Neural progenitor cell (in vitro differentiated cells): ENCODE data around the gene ZFAND3. TPM values are rescaled to one million over a fixed set of nuclear protein-coding genes. Genes with fewer than 3 reads are reported as not detected.
A peak's percentile ranks its signal among the peaks of the same experiment; 100 is the strongest.

Experiments
- DNase-seq: peaks from one replicate; pipeline ENCODE4 v3.0.0-alpha.2; 2016; ENCODE audit warnings: low spot score
- H2AFZ ChIP-seq: fragments of 200-600 bp; sonication (generic); replicated peaks from 2 replicates; pipeline ENCODE4 v1.6.1; 2016; ENCODE audit warnings: antibody characterized with exemption
- H3F3A ChIP-seq: fragments of 200-600 bp; sonication (generic); 2 replicates; pipeline ENCODE4 v1.6.1; 2016; ENCODE audit warnings: antibody characterized with exemption, low read depth
- H3K27ac ChIP-seq: fragments of 200-600 bp; sonication (generic); 2 replicates; pipeline ENCODE4 v1.5.1; 2016; ENCODE audit warnings: mild to moderate bottlenecking
- H3K27me3 ChIP-seq: fragments of 200-600 bp; sonication (generic); 2 replicates; pipeline ENCODE4 v1.6.1; 2016; ENCODE audit warnings: mild to moderate bottlenecking, moderate library complexity
- H3K36me3 ChIP-seq: fragments of 200-600 bp; sonication (generic); 2 replicates; pipeline ENCODE4 v1.5.1; 2016
- H3K4me1 ChIP-seq: fragments of 200-600 bp; sonication (generic); 2 replicates; pipeline ENCODE4 v1.6.1; 2016; ENCODE audit warnings: mixed run types
- H3K4me2 ChIP-seq: fragments of 200-600 bp; sonication (generic); 2 replicates; pipeline ENCODE4 v1.6.1; 2016
- H3K4me3 ChIP-seq: fragments of 200-600 bp; sonication (generic); 2 replicates; pipeline ENCODE4 v1.5.1; 2016
- H3K79me2 ChIP-seq: fragments of 200-600 bp; sonication (generic); 2 replicates; pipeline ENCODE4 v1.6.1; 2016; ENCODE audit warnings: low read depth
- H3K9ac ChIP-seq: fragments of 200-600 bp; sonication (generic); 2 replicates; pipeline ENCODE4 v1.6.1; 2016
- H3K9me3 ChIP-seq: fragments of 200-600 bp; sonication (generic); 2 replicates; pipeline ENCODE4 v1.5.1; 2016; ENCODE audit warnings: low read depth
- H4K20me1 ChIP-seq: fragments of 200-600 bp; sonication (generic); 2 replicates; pipeline ENCODE4 v1.6.1; 2016; ENCODE audit warnings: low read depth
- H3K27ac Mint-ChIP-seq: 3 replicates; pipeline ENCODE4 v1.8.0; 2021; ENCODE audit warnings: mixed read lengths
- H3K27me3 Mint-ChIP-seq: 2 replicates; pipeline ENCODE4 v1.8.0; 2022; ENCODE audit warnings: low read depth, mild to moderate bottlenecking, inconsistent platforms, moderate library complexity, mixed read lengths; ENCODE audit not compliant: insufficient read depth
- H3K36me3 Mint-ChIP-seq: 3 replicates; pipeline ENCODE4 v1.8.0; 2021; ENCODE audit warnings: mixed read lengths
- H3K4me1 Mint-ChIP-seq: 3 replicates; pipeline ENCODE4 v1.8.0; 2021; ENCODE audit warnings: mixed read lengths
- H3K4me3 Mint-ChIP-seq: 3 replicates; pipeline ENCODE4 v1.8.0; 2021; ENCODE audit warnings: mild to moderate bottlenecking, moderate library complexity, mixed read lengths
- H3K9me3 Mint-ChIP-seq: 3 replicates; pipeline ENCODE4 v1.8.0; 2020; ENCODE audit warnings: mixed read lengths
- CTCF ChIP-seq: fragments of 200-600 bp; sonication (generic); IDR thresholded peaks from 2 replicates; pipeline ENCODE4 v1.5.1; 2017; ENCODE audit warnings: antibody characterized with exemption, mild to moderate bottlenecking
- EZH2 ChIP-seq: fragments of 200-600 bp; sonication (generic); IDR thresholded peaks from 2 replicates; pipeline ENCODE4 v1.6.1; 2017; ENCODE audit warnings: antibody characterized with exemption, mild to moderate bottlenecking, moderate library complexity
- EZH2phosphoT487 ChIP-seq: fragments of 200-600 bp; sonication (generic); IDR thresholded peaks from 2 replicates; pipeline ENCODE4 v1.6.1; 2017; ENCODE audit warnings: antibody characterized with exemption
- total RNA-seq: library from RNA; depleted of rRNA; stranded (reverse); fragments of >200 nt; gene quantifications from 2 replicates; pipeline ENCODE4 v1.2.3, GENCODE V29; 2015; ENCODE audit warnings: low replicate concordance

Gene ZFAND3
- total RNA-seq, 1 donor from 2014 or later = 24.3 TPM

DNA sequence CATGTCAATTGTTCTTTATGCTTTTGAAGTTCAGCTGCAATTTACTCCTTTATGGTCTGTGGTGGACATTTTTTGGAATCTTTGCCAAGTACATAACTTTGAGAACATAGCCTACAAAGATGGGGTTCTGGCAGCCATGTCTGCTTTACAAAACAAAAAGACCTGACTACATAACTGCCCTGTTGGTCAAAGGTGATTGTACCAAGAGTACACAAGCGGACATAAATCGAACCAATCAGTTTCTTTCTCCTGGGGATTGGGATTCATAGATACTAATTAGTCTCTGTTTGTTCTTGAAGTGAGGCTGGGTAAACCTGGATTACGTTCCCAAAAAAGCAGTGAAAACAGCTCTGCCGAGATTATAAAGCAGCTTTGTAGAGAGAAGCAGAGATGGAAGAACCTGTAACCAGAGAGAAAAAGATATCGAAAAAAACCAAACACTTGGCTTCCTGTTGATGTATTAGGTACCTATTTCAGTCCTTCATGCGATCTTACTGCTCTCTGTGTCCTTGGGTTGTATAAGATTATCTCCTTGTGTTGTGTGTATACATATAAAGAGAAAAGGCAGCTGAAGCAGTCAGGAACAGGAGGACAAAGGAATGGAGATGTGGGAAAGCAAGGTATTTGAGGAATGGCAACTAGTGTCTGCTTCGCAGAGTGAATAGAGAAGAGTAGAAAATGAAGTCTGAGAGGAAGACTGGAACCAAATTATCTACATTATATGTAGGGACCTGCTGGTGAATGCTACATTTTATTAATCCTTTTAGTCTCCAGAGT is 2.7 kb upstream of the ZFAND3 start:
- no peak overlapping the region for H3K4me2 ChIP-seq

DNA sequence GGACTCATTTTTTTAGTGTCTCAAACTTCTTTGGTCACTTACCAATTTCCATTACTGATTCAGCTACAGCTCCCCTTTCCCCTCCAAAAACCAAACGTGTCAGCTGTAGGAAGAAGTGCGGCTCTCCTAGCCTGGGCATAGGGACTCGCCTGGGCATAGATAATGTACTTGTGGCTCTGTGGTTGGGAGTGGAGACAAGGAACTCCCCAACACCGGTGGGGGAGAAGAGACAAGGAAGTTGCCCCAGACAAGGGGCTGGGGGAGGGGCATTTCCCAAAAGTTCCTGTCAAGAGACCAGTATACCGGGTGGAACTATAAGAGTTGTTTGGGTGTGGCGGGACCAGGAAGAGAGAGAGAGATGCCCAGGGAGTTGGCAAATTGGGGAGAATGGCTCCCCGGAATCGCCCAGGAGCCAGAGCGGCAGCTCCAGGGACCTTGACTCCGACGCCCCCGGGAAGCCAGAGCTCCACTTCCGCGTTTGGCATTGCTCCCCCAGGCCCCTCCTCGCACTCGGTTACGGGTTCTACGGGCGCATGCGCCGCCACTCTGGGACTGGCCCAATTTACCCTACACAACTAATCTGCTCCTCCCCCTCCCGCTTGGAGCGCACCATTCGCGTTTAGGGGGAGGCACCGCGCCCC is 871 bp upstream of the ZFAND3 start:
- H3K36me3 ChIP-seq = no peaks in the 10 kb centered on the region
- H3K4me1 ChIP-seq = peaks cover 34% of the 10 kb centered on the region
- H3K79me2 ChIP-seq = peaks cover 37% of the 10 kb centered on the region
- Mint-ChIP-seq H3K4me3 (peak overlapping the region; percentile 97), H3K9me3 (no peaks in the 10 kb centered on the region), H3K4me1 (peaks cover 40% of the 10 kb centered on the region), H3K27ac (peak overlapping the region; percentile 99), H3K36me3 (no peaks in the 10 kb centered on the region), H3K27me3 (peaks cover 5% of the 10 kb centered on the region)
- H3K9ac ChIP-seq = peak overlapping the region; percentile 79
- peaks cover 34% of the 10 kb centered on the region for H4K20me1 ChIP-seq
- TF ChIP-seq EZH2phosphoT487 (no peak), CTCF (no peak), EZH2 (no peak)
- peak; percentile 97 for DNase-seq
- peak overlapping the region; percentile 84 for H3K4me2 ChIP-seq
- peak overlapping the region; percentile 77 for H3K4me3 ChIP-seq
- peak overlapping the region; percentile 92 for H2AFZ ChIP-seq
- peak overlapping the region; percentile 98 for H3K27ac ChIP-seq
- peaks cover 14% of the 10 kb centered on the region for H3F3A ChIP-seq
- H3K27me3 ChIP-seq = no peaks in the 10 kb centered on the region
- no peaks in the 10 kb centered on the region for H3K9me3 ChIP-seq

More for the DNA sequence above, 2.7 kb upstream of the ZFAND3 start:
- no peak for TF ChIP-seq EZH2phosphoT487
- TF ChIP-seq EZH2 = no peak
- TF ChIP-seq CTCF = no peak
- H3K27ac Mint-ChIP-seq = no peak overlapping the region
- Histone ChIP-seq H3K79me2 (peaks cover 19% of the 10 kb centered on the region), H3F3A (peaks cover 3% of the 10 kb centered on the region), H3K36me3 (no peaks in the 10 kb centered on the region), H3K4me1 (peaks cover 20% of the 10 kb centered on the region), H3K9ac (no peak overlapping the region), H4K20me1 (peaks cover 17% of the 10 kb centered on the region), H2AFZ (no peak overlapping the region), H3K9me3 (no peaks in the 10 kb centered on the region), H3K27ac (no peak overlapping the region), H3K27me3 (no peaks in the 10 kb centered on the region), H3K4me3 (no peak overlapping the region)
- peaks cover 5% of the 10 kb centered on the region for H3K27me3 Mint-ChIP-seq
- peaks cover 1% of the 10 kb centered on the region for H3K36me3 Mint-ChIP-seq
- H3K9me3 Mint-ChIP-seq = peaks cover 5% of the 10 kb centered on the region
- H3K4me1 Mint-ChIP-seq = peaks cover 27% of the 10 kb centered on the region
- peak overlapping the region; percentile 14 for H3K4me3 Mint-ChIP-seq
- no peak for DNase-seq

DNA sequence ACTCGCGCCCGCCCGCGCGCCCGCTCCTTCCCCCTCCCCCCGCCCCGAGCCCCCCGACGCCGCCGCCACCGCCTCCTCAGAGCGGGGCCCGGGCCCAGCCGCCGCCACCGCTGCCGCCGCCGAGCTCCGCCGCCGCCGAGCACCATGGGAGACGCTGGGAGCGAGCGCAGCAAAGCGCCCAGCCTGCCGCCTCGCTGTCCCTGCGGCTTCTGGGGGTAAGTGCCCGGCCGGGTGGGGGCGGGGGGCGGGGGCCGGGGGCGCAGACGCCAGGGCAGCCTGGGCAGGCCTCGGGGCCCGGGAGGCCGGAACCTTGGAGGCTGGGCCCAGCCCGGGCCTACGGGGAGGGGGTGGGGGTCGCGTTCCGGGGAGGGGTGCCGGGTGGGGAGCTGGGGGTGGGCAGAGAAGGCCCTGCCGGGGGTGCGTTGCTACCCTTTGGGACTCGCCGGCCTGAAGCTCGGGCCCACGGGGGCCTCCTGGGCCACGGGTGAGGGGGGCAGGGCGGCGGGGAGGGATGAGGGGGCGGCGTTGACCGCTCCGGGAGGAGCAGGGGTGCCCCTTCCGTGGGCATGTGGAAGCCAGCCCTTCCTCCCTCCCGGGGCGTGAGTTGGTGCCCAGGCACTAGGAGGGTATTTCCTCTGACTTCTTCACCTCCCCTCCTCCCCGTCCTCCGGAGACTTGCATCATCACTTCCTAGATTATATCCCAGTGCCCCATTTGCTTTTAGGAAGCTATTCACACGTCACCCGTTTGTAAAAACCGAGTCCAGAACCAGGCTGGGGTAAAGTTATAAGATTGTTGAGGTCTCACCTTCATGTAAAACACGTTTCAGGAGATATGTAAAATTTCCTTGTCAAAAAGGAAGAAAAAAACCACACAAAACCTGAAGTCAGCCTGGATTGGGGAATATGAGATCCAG is 533 bp downstream of the ZFAND3 start:
- H3K4me1 Mint-ChIP-seq = peaks cover 46% of the 10 kb centered on the region
- TF ChIP-seq EZH2phosphoT487 = no peak
- TF ChIP-seq CTCF = no peak
- no peak for TF ChIP-seq EZH2
- peak overlapping the region; percentile 77 for H3K4me3 ChIP-seq
- no peaks in the 10 kb centered on the region for H3K36me3 Mint-ChIP-seq
- peak overlapping the region; percentile 77 for H3K9ac ChIP-seq
- peak; percentile 37 for DNase-seq
- no peaks in the 10 kb centered on the region for H3K9me3 Mint-ChIP-seq
- peak overlapping the region; percentile 97 for H3K27ac Mint-ChIP-seq
- peak overlapping the region; percentile 97 for H3K4me2 ChIP-seq
- no peaks in the 10 kb centered on the region for H3K36me3 ChIP-seq
- no peak overlapping the region for H2AFZ ChIP-seq
- H3K79me2 ChIP-seq = peaks cover 51% of the 10 kb centered on the region
- H3K27ac ChIP-seq = peak overlapping the region; percentile 98
- H3K4me1 ChIP-seq = peaks cover 42% of the 10 kb centered on the region
- peaks cover 14% of the 10 kb centered on the region for H3F3A ChIP-seq
- peaks cover 2% of the 10 kb centered on the region for H3K27me3 Mint-ChIP-seq
- peaks cover 49% of the 10 kb centered on the region for H4K20me1 ChIP-seq
- no peaks in the 10 kb centered on the region for H3K27me3 ChIP-seq
- peak overlapping the region; percentile 97 for H3K4me3 Mint-ChIP-seq
- H3K9me3 ChIP-seq = no peaks in the 10 kb centered on the region
